SU-DHL-6 (cell line): ENCODE data around the gene C12orf56.
"Not testable (repeated sequence)": the region's sequence is repeated elsewhere in the genome, so short reads cannot be mapped to it uniquely, and the experiment has no call there.

Experiments
- H2AFZ ChIP-seq: fragments of 200-600 bp; sonication (generic); 2 replicates; pipeline ENCODE4 v1.6.1; 2014; ENCODE audit warnings: low read depth, mild to moderate bottlenecking, moderate library complexity, mixed read lengths, antibody characterized with exemption, low read length; ENCODE audit not compliant: severe bottlenecking
- H3F3A ChIP-seq: fragments of 200-600 bp; shearing (Covaris generic); 2 replicates; pipeline ENCODE4 v1.6.0; 2016; ENCODE audit warnings: antibody characterized with exemption, mild to moderate bottlenecking; ENCODE audit not compliant: insufficient read depth
- H3K27ac ChIP-seq: fragments of 200-600 bp; sonication (generic); 2 replicates; pipeline ENCODE4 v1.5.1; 2016; ENCODE audit warnings: low read depth, mild to moderate bottlenecking, low read length, moderate library complexity, mixed read lengths
- H3K27me3 ChIP-seq: fragments of 200-600 bp; sonication (generic), shearing (Covaris generic); 2 replicates; pipeline ENCODE4 v1.6.0; 2014; ENCODE audit warnings: mild to moderate bottlenecking, low read length
- H3K36me3 ChIP-seq: fragments of 200-600 bp; sonication (generic); 2 replicates; pipeline ENCODE4 v1.6.1; 2014; ENCODE audit warnings: mild to moderate bottlenecking, low read length, mixed read lengths
- H3K4me2 ChIP-seq: fragments of 300-600, 200-600 bp; shearing (Covaris generic), sonication (generic); 2 replicates; pipeline ENCODE4 v1.6.0; 2014; ENCODE audit warnings: low read length, low read depth, mild to moderate bottlenecking; ENCODE audit not compliant: poor library complexity, severe bottlenecking
- H3K4me3 ChIP-seq: fragments of 200-600 bp; sonication (generic); 2 replicates; pipeline ENCODE4 v1.5.1; 2014; ENCODE audit warnings: antibody characterized with exemption, low read length, mild to moderate bottlenecking, mixed read lengths; ENCODE audit not compliant: insufficient read depth, poor library complexity, severe bottlenecking
- H3K79me2 ChIP-seq: fragments of 200-600 bp; sonication (generic); 2 replicates; pipeline ENCODE4 v1.6.1; 2014; ENCODE audit warnings: mild to moderate bottlenecking, low read length, moderate library complexity; ENCODE audit not compliant: insufficient read depth
- H3K9ac ChIP-seq: fragments of 200-600 bp; sonication (generic); 2 replicates; pipeline ENCODE4 v1.7.0; 2014; ENCODE audit warnings: mild to moderate bottlenecking, low read length
- H3K9me2 ChIP-seq: fragments of 200-600 bp; sonication (generic); replicated peaks from 2 replicates; pipeline ENCODE4 v1.6.1; 2014; ENCODE audit warnings: low read length; ENCODE audit not compliant: insufficient read depth
- H3K9me3 ChIP-seq: fragments of 200-600 bp; sonication (generic); 2 replicates; pipeline ENCODE4 v1.6.1; 2014; ENCODE audit warnings: low read length, mixed read lengths; ENCODE audit not compliant: insufficient read depth
- H4K20me1 ChIP-seq: fragments of 200-600 bp; sonication (generic); 2 replicates; pipeline ENCODE4 v1.6.1; 2014; ENCODE audit warnings: low read depth, mild to moderate bottlenecking, antibody characterized with exemption, low read length, moderate library complexity, mixed read lengths
- CTCF ChIP-seq: fragments of 200-600 bp; sonication (generic); IDR thresholded peaks from one replicate; pipeline ENCODE4 v1.5.1; 2017; ENCODE audit warnings: antibody characterized with exemption, mild to moderate bottlenecking, low read length, moderate library complexity; ENCODE audit not compliant: insufficient read depth, poor library complexity, severe bottlenecking
- EZH2phosphoT487 ChIP-seq: fragments of 200-600 bp; sonication (generic), shearing (Covaris generic); conservative IDR thresholded peaks from 2 replicates; pipeline ENCODE4 v1.6.1; 2018; ENCODE audit warnings: mild to moderate bottlenecking, antibody characterized with exemption, low read length, moderate library complexity, mixed read lengths

C12orf56 gene

GRCh38 chr12:64293654-64294364, 96.7 kb downstream of the C12orf56 start:
- no peaks in the 10 kb centered on the region for H3K9me2 ChIP-seq
- H3K4me2 ChIP-seq = no peak overlapping the region
- H3K79me2 ChIP-seq = no peaks in the 10 kb centered on the region
- H3K4me3 ChIP-seq = no peak overlapping the region
- no peaks in the 10 kb centered on the region for H3K36me3 ChIP-seq
- H3K27me3 ChIP-seq = no peaks in the 10 kb centered on the region
- no peak overlapping the region for H3K9ac ChIP-seq
- no peaks in the 10 kb centered on the region for H3K9me3 ChIP-seq
- no peaks in the 10 kb centered on the region for H3F3A ChIP-seq
- H2AFZ ChIP-seq = no peak overlapping the region
- TF ChIP-seq CTCF (no peak), EZH2phosphoT487 (no peak)
- no peak overlapping the region for H3K27ac ChIP-seq
- H4K20me1 ChIP-seq = no peaks in the 10 kb centered on the region

- not testable (repeated sequence) for H3K79me2 ChIP-seq, H3F3A ChIP-seq, H3K4me2 ChIP-seq, H3K27me3 ChIP-seq, H2AFZ ChIP-seq, H4K20me1 ChIP-seq, H3K4me3 ChIP-seq, H3K27ac ChIP-seq, H3K36me3 ChIP-seq, H3K9me3 ChIP-seq, H3K9me2 ChIP-seq, H3K9ac ChIP-seq
Measured at GRCh38 chr12:64293174-64293573, 97.4 kb downstream of the C12orf56 start.

- Histone ChIP-seq H3K4me2 (no peak overlapping the region), H3K27ac (no peak overlapping the region), H2AFZ (no peak overlapping the region), H3K9me3 (no peaks in the 10 kb centered on the region), H3K27me3 (no peaks in the 10 kb centered on the region), H3K36me3 (no peaks in the 10 kb centered on the region), H3K4me3 (no peak overlapping the region), H4K20me1 (no peaks in the 10 kb centered on the region), H3F3A (no peaks in the 10 kb centered on the region), H3K9me2 (no peaks in the 10 kb centered on the region), H3K79me2 (no peaks in the 10 kb centered on the region), H3K9ac (no peak overlapping the region)
- no peak for TF ChIP-seq CTCF
- TF ChIP-seq EZH2phosphoT487 = no peak
Measured at GRCh38 chr12:64286521-64286920, 104.0 kb downstream of the C12orf56 start.

- no peak for TF ChIP-seq EZH2phosphoT487
- TF ChIP-seq CTCF = no peak
- Histone ChIP-seq H3K79me2 (no peaks in the 10 kb centered on the region), H4K20me1 (no peaks in the 10 kb centered on the region)
Measured at GRCh38 chr12:64284256-64284655, 106.3 kb downstream of the C12orf56 start.

More at GRCh38 chr12:64284256-64284655, 106.3 kb downstream of the C12orf56 start:
- Histone ChIP-seq H3K27ac (no peak overlapping the region), H3K4me3 (no peak overlapping the region), H3K36me3 (no peaks in the 10 kb centered on the region), H3K4me2 (no peak overlapping the region), H3K9me2 (no peaks in the 10 kb centered on the region), H2AFZ (no peak overlapping the region), H3F3A (no peaks in the 10 kb centered on the region), H3K27me3 (no peaks in the 10 kb centered on the region), H3K9ac (no peak overlapping the region), H3K9me3 (no peaks in the 10 kb centered on the region)
